Endothelial cell of umbilical vein (primary cell): Measurements from ENCODE around the gene LMNA. TPM values are rescaled to one million over a fixed set of nuclear protein-coding genes. Genes with fewer than 3 reads are reported as not detected.

Experiments used
- BruUV-seq: library from RNA; stranded (reverse); fragments of 400-500 nt; replicated peaks from 2 replicates; lab custom pipeline; 2021; lab: Mats Ljungman, UMichigan
- CTCF ChIA-PET: fragments of 300-600, 350-600 bp; sonication (Branson Sonifier 250); formaldehyde crosslinking; loops from one replicate; lab custom pipeline; 2021; ENCODE audit warnings: antibody characterized with exemption, inconsistent platforms; lab: Charles Lee
- POLR2A ChIA-PET: fragments of 300-600, 350-600 bp; sonication (Branson Sonifier 250); formaldehyde crosslinking; loops from one replicate; lab custom pipeline; 2021; ENCODE audit warnings: antibody characterized with exemption, inconsistent platforms; lab: Charles Lee
- DNase-seq: peaks from one replicate; pipeline ENCODE4 v3.0.0-alpha.2; 2011; ENCODE audit warnings: low read depth, low spot score
- FAIRE-seq: peaks from 2 replicates; lab custom pipeline; 2011; peaks lifted over from hg19 to GRCh38; lab: Jason Lieb, UNC
- H2AFZ ChIP-seq: 2 replicates; pipeline ENCODE4 v1.6.0; 2012; ENCODE audit warnings: low read depth, low read length, control low read depth, inconsistent platforms
- H3K27ac ChIP-seq: 2 replicates; pipeline ENCODE4 v1.5.1; 2011; ENCODE audit warnings: low read depth, mild to moderate bottlenecking, control low read depth, low read length, moderate library complexity; ENCODE audit not compliant: insufficient read depth
- H3K27me3 ChIP-seq, 2 experiments: 2 replicates each; pipeline versions ENCODE4 v1.6.0 to v1.6.1; 2011; ENCODE audit warnings: low read length in 2 of 2, mixed read lengths in 1 of 2; ENCODE audit not compliant: control insufficient read depth in 2 of 2, insufficient read depth in 2 of 2
- H3K36me3 ChIP-seq, 2 experiments: 2 replicates in 1 of 2; 3 replicates in 1 of 2; pipeline ENCODE4 v1.5.1; 2011; ENCODE audit warnings: low read length in 2 of 2, mild to moderate bottlenecking in 1 of 2, moderate library complexity in 1 of 2; ENCODE audit not compliant: control insufficient read depth in 2 of 2, insufficient read depth in 2 of 2; ENCODE audit errors: extremely low read depth in 1 of 2
- H3K4me1 ChIP-seq: 3 replicates; pipeline ENCODE4 v1.5.1; 2011; ENCODE audit warnings: mild to moderate bottlenecking, low read length; ENCODE audit not compliant: control insufficient read depth, insufficient read depth; ENCODE audit errors: extremely low read depth
- H3K4me2 ChIP-seq: 2 replicates; pipeline ENCODE4 v1.6.1; 2011; ENCODE audit warnings: low read length, control low read depth, mixed read lengths; ENCODE audit not compliant: insufficient read depth
- H3K4me3 ChIP-seq, 3 experiments: fragments of 200-600 bp in 1 of 3; sonication (generic), shearing (Covaris generic) in 1 of 3; replicated peaks in 1 of 3; 2 replicates each; pipeline ENCODE4 v1.5.1; 2011 to 2016; ENCODE audit warnings: control low read depth in 3 of 3, low read length in 3 of 3, mild to moderate bottlenecking in 2 of 3, inconsistent platforms in 1 of 3, low read depth in 1 of 3, moderate library complexity in 1 of 3; ENCODE audit not compliant: insufficient read depth in 1 of 3
- H3K79me2 ChIP-seq: 2 replicates; pipeline ENCODE4 v1.6.0; 2012; ENCODE audit warnings: low read length, inconsistent platforms; ENCODE audit not compliant: control insufficient read depth, insufficient read depth
- H3K9ac ChIP-seq: replicated peaks from 2 replicates; pipeline ENCODE3; 2011; ENCODE audit warnings: low read length, control low read depth; ENCODE audit not compliant: insufficient read depth; ENCODE audit errors: extremely low read depth
- H3K9me1 ChIP-seq: replicated peaks from 3 replicates; pipeline ENCODE4 v1.6.0; 2011; ENCODE audit warnings: mild to moderate bottlenecking, low read length; ENCODE audit not compliant: control insufficient read depth, insufficient read depth; ENCODE audit errors: extremely low read depth
- H3K9me3 ChIP-seq: replicated peaks from 2 replicates; pipeline ENCODE4 v1.5.1; 2012; ENCODE audit warnings: low read length, inconsistent platforms; ENCODE audit not compliant: control insufficient read depth, insufficient read depth
- H4K20me1 ChIP-seq: replicated peaks from 2 replicates; pipeline ENCODE3; 2011; ENCODE audit warnings: mild to moderate bottlenecking, low read length; ENCODE audit not compliant: control insufficient read depth, insufficient read depth; ENCODE audit errors: extremely low read depth
- FOS ChIP-seq: IDR thresholded peaks from 2 replicates; pipeline ENCODE4 v1.6.1; 2011; ENCODE audit warnings: mild to moderate bottlenecking, low read length, moderate library complexity, borderline replicate concordance; ENCODE audit not compliant: insufficient read depth
- JUN ChIP-seq: IDR thresholded peaks from 2 replicates; pipeline ENCODE4 v1.6.1; 2011; ENCODE audit warnings: borderline replicate concordance, low read depth; ENCODE audit not compliant: insufficient read length, insufficient read depth
- MAX ChIP-seq: IDR thresholded peaks from 2 replicates; pipeline ENCODE4 v1.6.1; 2011; ENCODE audit not compliant: insufficient read depth, insufficient read length
- POLR2A ChIP-seq: IDR thresholded peaks from 2 replicates; pipeline ENCODE4 v1.6.1; 2012; ENCODE audit warnings: low read depth, mild to moderate bottlenecking, control low read depth, low read length
- POLR2AphosphoS5 ChIP-seq: IDR thresholded peaks from 2 replicates; pipeline ENCODE4 v1.6.1; 2012; ENCODE audit warnings: low read depth, mild to moderate bottlenecking, control low read depth, low read length, moderate library complexity; ENCODE audit not compliant: insufficient read depth
- dilution Hi-C: fragments of 300-500 bp; cut with MboI; formaldehyde crosslinking; loops from one replicate; pipeline ENCODE4 v1.15.0; 2019; ENCODE audit warnings: low sequenced_read_pairs; ENCODE audit not compliant: extremely low pct_ligation_motif_present
- intact Hi-C: fragments of 100-400 bp; cut with micrococcal nuclease; formaldehyde crosslinking; loops from one replicate; pipeline ENCODE4 v1.10.0; 2022
- polyA plus RNA-seq, 4 experiments: library from polyadenylated mRNA; depleted of rRNA in 3 of 4; stranded (reverse) in 3 of 4; unstranded in 1 of 4; fragments of >200 nt; gene quantifications; 2 replicates each; pipeline versions ENCODE4 v1.2.1 to v1.2.3, GENCODE V29; 2011 to 2012; ENCODE audit warnings: missing spikeins in 1 of 4
- total RNA-seq: library from RNA; stranded (reverse); gene quantifications from 2 replicates; pipeline ENCODE4 v1.2.3, GENCODE V29; 2021

Gene LMNA
- total and polyA plus RNA-seq, 2 donors (not counting 3 experiments of a cell fraction or from before 2014, with no cell fraction given) = 371 to 742 TPM

DNA sequence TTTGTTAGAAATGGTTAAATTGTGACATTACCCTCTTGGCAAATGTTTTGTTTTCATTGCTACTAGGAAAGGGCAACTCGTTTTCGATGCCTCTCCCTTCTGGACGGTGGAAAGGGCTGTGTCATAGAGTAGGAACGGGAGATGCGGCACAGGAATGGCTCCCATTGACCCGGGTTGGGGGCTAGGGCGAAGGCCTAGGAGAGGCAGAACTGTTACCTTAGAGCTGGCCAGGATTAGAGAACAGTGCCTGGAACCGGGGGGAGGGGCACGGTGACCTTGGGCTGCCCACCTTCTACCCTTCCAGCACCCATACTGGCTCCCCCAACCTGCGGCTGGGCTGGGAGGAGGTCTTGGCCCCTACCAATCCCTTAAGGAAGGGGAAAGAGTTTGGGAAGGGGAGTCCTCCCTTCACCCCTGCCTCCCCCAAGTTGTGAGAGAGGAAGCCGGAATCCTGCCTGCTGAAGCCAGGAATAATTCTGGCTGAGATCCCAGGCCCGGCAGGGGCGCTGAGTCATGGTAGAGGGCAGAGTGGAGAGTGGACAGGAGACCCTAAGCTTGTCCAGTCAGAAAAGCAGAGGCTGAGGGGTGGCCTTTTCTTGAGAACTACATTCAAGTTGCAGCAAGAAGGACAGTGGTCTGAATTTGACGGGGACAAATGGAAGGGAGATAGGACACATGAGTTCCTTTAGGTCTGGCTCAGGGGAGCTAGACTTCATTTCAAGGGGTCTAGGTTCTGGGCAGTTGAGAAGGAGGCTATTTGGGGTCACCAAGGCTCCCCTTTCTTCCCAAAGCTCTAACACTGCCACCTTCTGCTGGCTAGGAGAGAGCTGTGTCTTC is 8.2 kb downstream of the LMNA start:
- ChIA-PET CTCF (interaction anchor here (1.2 to 13.3 kb wide), 8 partner anchors 6 to 102 kb away, joined by 3 to 283 read pairs (median 7); partner anchors contain the start of genes LMNA and SSR2), POLR2A (interaction anchor here (0.9 to 1.9 kb wide), 3 partner anchors 8 to 90 kb away, joined by 3 to 10 read pairs (median 4); partner anchors contain the start of genes LMNA and PMF1)
- TF ChIP-seq POLR2A (peak; percentile 25), POLR2AphosphoS5 (peak; percentile 66), FOS (peak; percentile 91), JUN (peak; percentile 64), MAX (no peak)
- TSS peak; percentile 29 for BruUV-seq
- no peaks in the 10 kb centered on the region for H4K20me1 ChIP-seq
- no peaks in the 10 kb centered on the region for H3K9me1 ChIP-seq
- H3K4me2 ChIP-seq = peak overlapping the region; percentile 76
- peak overlapping the region; percentile 97 for H3K27ac ChIP-seq
- H3K9me3 ChIP-seq = no peaks in the 10 kb centered on the region
- peaks cover 87% of the 10 kb centered on the region for H3K79me2 ChIP-seq
- H3K4me1 ChIP-seq = peaks cover 87% of the 10 kb centered on the region
- H3K27me3 ChIP-seq = no peaks in the 10 kb centered on the region
- H2AFZ ChIP-seq = no peak overlapping the region
- peaks cover 0 to 4% of the 10 kb centered on the region in 2 experiments for H3K36me3 ChIP-seq
- FAIRE-seq (no peak), DNase-seq (peak; percentile 97)
- peak overlapping the region in 2 of 3 experiments; percentile 7 to 39 for H3K4me3 ChIP-seq
- intact Hi-C loops = loop anchor here (1.0 to 5.0 kb wide), 3 partner anchors 8 to 380 kb away; partner anchors contain the start of genes LMNA and MEF2D
- dilution Hi-C loops = no loop called here
- H3K9ac ChIP-seq = peak overlapping the region; percentile 86
